ENCODE measurements around the gene CACNA1D.

CACNA1D gene

GRCh38 chr3:53809267-53809666 is 314.9 kb downstream of the CACNA1D start:
- no peak for DNase-seq (ENCODE audit: low spot score)
- no peak for TF ChIP-seq CTCF (conservative IDR thresholded peaks at IDR 0.05; ENCODE audit: low read depth)
- ChIA-PET POLR2A (ENCODE audit: low non-redundant PET) (no interaction called here), CTCF (no interaction called here)
- H3K27ac ChIP-seq, result no peak overlapping the region

- POLR2A ChIA-PET (ENCODE audit: low non-redundant PET), result no interaction called here
- TF ChIP-seq CTCF (conservative IDR thresholded peaks at IDR 0.05; ENCODE audit: low read depth), result no peak
- CTCF ChIA-PET, result no interaction called here
- DNase-seq (ENCODE audit: low spot score), result no peak
- no peak overlapping the region for H3K27ac ChIP-seq
Measured at GRCh38 chr3:53809764-53810400, 315.5 kb downstream of the CACNA1D start.

GRCh38 chr3:53811143-53811927 is 316.9 kb downstream of the CACNA1D start:
- DNase-seq (ENCODE audit: low spot score), result no peak
- CTCF ChIA-PET, result no interaction called here
- TF ChIP-seq CTCF (conservative IDR thresholded peaks at IDR 0.05; ENCODE audit: low read depth), result no peak
- POLR2A ChIA-PET (ENCODE audit: low non-redundant PET), result no interaction called here
- no peak overlapping the region for H3K27ac ChIP-seq

GRCh38 chr3:53812434-53812833 is 318.0 kb downstream of the CACNA1D start:
- ChIA-PET POLR2A (ENCODE audit: low non-redundant PET) (no interaction called here), CTCF (no interaction called here)
- no peak for TF ChIP-seq CTCF (conservative IDR thresholded peaks at IDR 0.05; ENCODE audit: low read depth)
- DNase-seq (ENCODE audit: low spot score), result no peak
- no peak overlapping the region for H3K27ac ChIP-seq

- TF ChIP-seq CTCF (conservative IDR thresholded peaks at IDR 0.05; ENCODE audit: low read depth), result no peak
- ChIA-PET CTCF (no interaction called here), POLR2A (ENCODE audit: low non-redundant PET) (no interaction called here)
- H3K27ac ChIP-seq, result no peak overlapping the region
- no peak for DNase-seq (ENCODE audit: low spot score)
Measured at GRCh38 chr3:53813229-53813628, 318.8 kb downstream of the CACNA1D start.

GRCh38 chr3:53813876-53814275 is 319.5 kb downstream of the CACNA1D start:
- CTCF ChIA-PET, result no interaction called here
- H3K27ac ChIP-seq, result no peak overlapping the region
- POLR2A ChIA-PET (ENCODE audit: low non-redundant PET), result no interaction called here
- no peak for TF ChIP-seq CTCF (conservative IDR thresholded peaks at IDR 0.05; ENCODE audit: low read depth)
- DNase-seq (ENCODE audit: low spot score), result no peak

Measured in RWPE1 (cell line).